K562 (cell line): Measurements from ENCODE around the gene CCSER1. TPM values are rescaled to one million over a fixed set of nuclear protein-coding genes. Genes with fewer than 3 reads are reported as not detected.

Experiments
- ATAC-seq: fragments of 200-7000 bp; cut with Tn5 transposase; 3 replicates; pipeline ENCODE4 v1.9.1; 2020; ENCODE audit warnings: moderate library complexity
- BruUV-seq: library from RNA; stranded (reverse); fragments of 400-500 nt; replicated peaks from 2 replicates; lab custom pipeline; 2021; lab: Mats Ljungman, UMichigan
- CTCF ChIA-PET: fragments of 300-600 bp; formaldehyde crosslinking; extraction: SDS; loops from one replicate; lab custom pipeline; 2021; ENCODE audit warnings: low intra/inter-chr PET ratio; lab: Yijun Ruan, JAX
- POLR2A ChIA-PET: fragments of 300-600, 350-650 bp; sonication (Branson Sonifier 250); formaldehyde crosslinking; extraction: SDS; loops from one replicate; lab custom pipeline; 2021; ENCODE audit warnings: antibody characterized with exemption, inconsistent platforms; lab: Yijun Ruan, JAX
- DNase-seq, 4 experiments: peaks; one replicate each; pipeline versions ENCODE4 v3.0.0 to v3.0.0-alpha.2; 2011 to 2018; ENCODE audit warnings: low spot score in 3 of 4, mixed read lengths in 3 of 4; ENCODE audit errors: extremely low read depth in 1 of 4
- FAIRE-seq: peaks from 2 replicates; lab custom pipeline; 2011; peaks lifted over from hg19 to GRCh38; lab: Jason Lieb, UNC
- H2AFZ ChIP-seq: 2 replicates; pipeline ENCODE4 v1.6.0; 2011; ENCODE audit warnings: low read depth, low read length, control low read depth, inconsistent platforms
- H3K27ac ChIP-seq: fragments of 200-600 bp; 3 replicates; pipeline ENCODE4 v1.8.0; 2011; ENCODE audit warnings: low read depth, mild to moderate bottlenecking, control low read depth, inconsistent platforms, low read length, moderate library complexity, mixed read lengths; ENCODE audit errors: extremely low read depth
- H3K27me3 ChIP-seq, 2 experiments: fragments of 300-600 bp in 1 of 2; 2 replicates in 1 of 2; 3 replicates in 1 of 2; pipeline versions ENCODE4 v1.6.0 to v1.8.0; 2011; ENCODE audit warnings: inconsistent platforms in 2 of 2, low read length in 2 of 2, mild to moderate bottlenecking in 1 of 2, mixed read lengths in 1 of 2, moderate library complexity in 1 of 2; ENCODE audit not compliant: control insufficient read depth in 2 of 2, insufficient read depth in 2 of 2
- H3K36me3 ChIP-seq: fragments of 300-600 bp; 3 replicates; pipeline ENCODE4 v1.8.0; 2011; ENCODE audit warnings: mild to moderate bottlenecking, low read length, inconsistent platforms; ENCODE audit not compliant: control insufficient read depth, insufficient read depth
- H3K4me1 ChIP-seq, 2 experiments: fragments of 200-600 bp in 1 of 2; replicated peaks in 1 of 2; 2 replicates in 1 of 2; 3 replicates in 1 of 2; pipeline versions ENCODE4 v1.5.1 to v1.8.0; 2011; ENCODE audit warnings: inconsistent platforms in 2 of 2, low read length in 2 of 2, mild to moderate bottlenecking in 1 of 2, mixed read lengths in 1 of 2, moderate library complexity in 1 of 2; ENCODE audit not compliant: control insufficient read depth in 2 of 2, insufficient read depth in 2 of 2
- H3K4me2 ChIP-seq: 2 replicates; pipeline ENCODE4 v1.6.1; 2011; ENCODE audit warnings: low read length, control low read depth, inconsistent platforms, mixed read lengths; ENCODE audit not compliant: insufficient read depth
- H3K4me3 ChIP-seq: fragments of 200-600 bp; sonication (generic), shearing (Covaris generic); 2 replicates; pipeline ENCODE4 v1.5.1; 2016; ENCODE audit warnings: control low read depth, inconsistent platforms
- H3K79me2 ChIP-seq: fragments of 200-600 bp; 3 replicates; pipeline ENCODE4 v1.8.0; 2011; ENCODE audit warnings: low read length, inconsistent platforms; ENCODE audit not compliant: control insufficient read depth, insufficient read depth
- H3K9ac ChIP-seq, 2 experiments: 2 replicates each; pipeline versions ENCODE4 v1.6.0 to v1.6.1; 2011; ENCODE audit warnings: low read depth in 2 of 2, low read length in 2 of 2, control low read depth in 1 of 2, inconsistent platforms in 1 of 2, mild to moderate bottlenecking in 1 of 2, mixed read lengths in 1 of 2; ENCODE audit not compliant: insufficient read depth in 1 of 2
- H3K9me1 ChIP-seq: one replicate; pipeline ENCODE4 v1.6.0; 2011; ENCODE audit warnings: inconsistent platforms, mild to moderate bottlenecking, low read length, moderate library complexity; ENCODE audit not compliant: control insufficient read depth, insufficient read depth
- H3K9me3 ChIP-seq: replicated peaks from 2 replicates; pipeline ENCODE4 v1.5.1; 2011; ENCODE audit warnings: low read depth, low read length, inconsistent platforms; ENCODE audit not compliant: control insufficient read depth, insufficient read depth
- H4K20me1 ChIP-seq: replicated peaks from 2 replicates; pipeline ENCODE4 v1.6.1; 2011; ENCODE audit warnings: low read length, inconsistent platforms, mixed read lengths; ENCODE audit not compliant: control insufficient read depth, insufficient read depth
- ARID3B ChIP-seq: fragments of 250-450 bp; sonication (Bioruptor Pico); IDR thresholded peaks from 2 replicates; pipeline ENCODE4 v1.4.0; 2020; ENCODE audit warnings: borderline replicate concordance
- CBX8 ChIP-seq: fragments of 200-600 bp; sonication (generic); IDR thresholded peaks from 2 replicates; pipeline ENCODE4 v1.6.1; 2012; ENCODE audit warnings: borderline replicate concordance, mixed run types, low read depth, mild to moderate bottlenecking, moderate library complexity, mixed read lengths, low read length, control low read depth, inconsistent platforms; ENCODE audit not compliant: poor library complexity, severe bottlenecking; ENCODE audit errors: extremely low read depth
- RAD51 ChIP-seq: fragments of 450-650 bp; IDR thresholded peaks from 2 replicates; pipeline ENCODE4 v1.7.1; 2016; ENCODE audit warnings: low read depth, mild to moderate bottlenecking, borderline replicate concordance
- RFX1 ChIP-seq: fragments of 450-650 bp; IDR thresholded peaks from 2 replicates; pipeline ENCODE4 v1.6.1; 2016; ENCODE audit warnings: mild to moderate bottlenecking, moderate library complexity
- SLC30A9 ChIP-seq: fragments of 250-450 bp; sonication (Bioruptor Pico); IDR thresholded peaks from 2 replicates; pipeline ENCODE4 v1.8.0; 2022; ENCODE audit warnings: mild to moderate bottlenecking, moderate library complexity
- WGBS: fragments of 100-300 bp; shearing (Covaris generic); methylation state at CpG from one replicate; pipeline ENCODE4 v1.1.6; 2016; ENCODE audit warnings: low coverage, mixed read lengths; ENCODE audit not compliant: insufficient coverage; ENCODE audit errors: missing lambda C conversion rate; 5-methylcytosine and 5-hydroxymethylcytosine counted together
- in situ Hi-C: fragments of 300-500 bp; cut with MboI; formaldehyde crosslinking; loops from 4 replicates; pipeline ENCODE4 v1.15.0; 2018; ENCODE audit warnings: inconsistent platforms, mixed read lengths
- intact Hi-C: fragments of 100-400 bp; cut with micrococcal nuclease; formaldehyde crosslinking; loops from 2 replicates; pipeline ENCODE4 v1.14.2; 2022
- polyA plus RNA-seq, 8 experiments: library from polyadenylated mRNA; depleted of rRNA in 4 of 8; stranded (reverse) in 5 of 8; unstranded in 3 of 8; fragments of >200 nt; fragmentation: Nextera tagmentation in 2 of 8; fragmentation: Illumina TruSeq in 1 of 8; extraction: Ambion mirVana in 2 of 8; extraction: Trizol in 1 of 8; gene quantifications; 2 replicates each; pipeline versions ENCODE4 v1.2.1 to v1.2.3, GENCODE V29; 2011 to 2014; ENCODE audit warnings: inconsistent platforms in 1 of 8, missing spikeins in 1 of 8
- total RNA-seq, 7 experiments: library from RNA; depleted of rRNA in 6 of 7; stranded (reverse); fragments of >200 nt in 6 of 7; fragmentation: Illumina TruSeq in 2 of 7; extraction: Trizol in 2 of 7; gene quantifications; 2 replicates each; pipeline versions ENCODE4 v1.2.1 to v1.2.3, GENCODE V29; 2011 to 2021; ENCODE audit warnings: low replicate concordance in 1 of 7

CCSER1 gene
- total and polyA plus RNA-seq, 9 of the 15 experiments (the other 6 are each of a cell fraction or from before 2014, with no cell fraction given): not detected

- H3K36me3 ChIP-seq: no peaks in the 10 kb centered on the region
- H3K9me1 ChIP-seq: no peaks in the 10 kb centered on the region
- H3K4me3 ChIP-seq: no peak overlapping the region
- no peak overlapping the region for H3K4me2 ChIP-seq
- H3K4me1 ChIP-seq: no peaks in the 10 kb centered on the region
- H3K27ac ChIP-seq: no peak overlapping the region
- no peak overlapping the region for H2AFZ ChIP-seq
- no peak for DNase-seq
- no peaks in the 10 kb centered on the region for H4K20me1 ChIP-seq
- H3K27me3 ChIP-seq: no peaks in the 10 kb centered on the region
- H3K79me2 ChIP-seq: no peaks in the 10 kb centered on the region
- ChIA-PET CTCF (no interaction called here), POLR2A (no interaction called here)
- ATAC-seq: no peak
- WGBS: 0% methylated on average over 1 of the region's 1 CpG
- TF ChIP-seq CBX8 (no peak), SLC30A9 (CRISPR knock-in tag) (no peak), RAD51 (no peak), RFX1 (no peak), ARID3B (CRISPR knock-in tag) (no peak)
- no peak for FAIRE-seq
- no TSS peak for BruUV-seq
- H3K9ac ChIP-seq: no peak overlapping the region
- intact Hi-C loops (no loop called here), in situ Hi-C loops (no loop called here)
- H3K9me3 ChIP-seq: no peaks in the 10 kb centered on the region
Measured at GRCh38 chr4:91340822-91341221, 1213.6 kb downstream of the CCSER1 start.
